ENCODE results near the gene ATP8B2.

ATP8B2 gene

GRCh38 chr1:154398141-154398540, 72.8 kb downstream of the ATP8B2 start:
- DNase-seq (ENCODE audit: low spot score), result no peak

DNA sequence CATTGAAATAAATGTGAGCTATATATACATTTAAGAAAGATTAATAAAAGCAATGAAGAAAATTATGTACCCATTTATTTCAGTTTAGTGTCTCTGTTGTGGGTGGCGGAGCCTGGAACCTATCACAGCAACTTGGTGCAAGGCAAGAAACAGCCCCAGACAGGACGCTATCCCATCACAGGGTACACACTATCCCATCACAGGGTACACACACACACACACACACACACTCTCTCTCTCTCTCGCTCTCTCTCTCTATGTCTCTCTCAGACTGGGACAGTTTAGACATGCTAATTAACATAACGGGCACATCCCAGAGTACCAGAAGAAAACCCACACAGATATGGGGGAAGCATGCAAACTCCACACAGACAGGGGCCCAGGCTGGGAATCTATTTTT, 73.4 kb downstream of the ATP8B2 start:
- no peak for DNase-seq (ENCODE audit: low spot score)

DNA sequence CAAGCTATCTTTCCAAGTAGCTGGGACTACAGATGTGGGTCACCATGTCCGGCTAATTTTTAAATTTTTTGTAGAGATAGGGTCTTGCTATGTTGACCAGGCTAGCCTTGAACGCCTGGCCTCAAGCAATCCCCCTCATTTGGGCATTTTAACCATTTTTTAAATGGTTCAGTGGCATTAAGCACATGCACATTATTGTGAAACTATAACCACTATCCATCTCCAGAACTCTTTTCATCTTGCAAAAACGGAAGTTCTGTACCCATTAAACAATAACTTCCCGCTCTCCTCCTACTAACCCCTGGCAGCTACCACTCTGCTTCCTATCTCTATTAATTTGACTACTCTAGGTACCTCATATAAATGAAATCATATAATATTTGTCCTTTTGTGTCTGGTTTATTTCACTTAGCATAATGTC, 75.1 kb downstream of the ATP8B2 start:
- DNase-seq (ENCODE audit: low spot score), result no peak

Data from hematopoietic multipotent progenitor cell treated with erythropoietin and hydrocortisone succinate and interleukin-3 and kit ligand, for 17 days (in vitro differentiated cells).